DMS153 treated with DMSO at 0.1 percent for 48 hours (cell line): ENCODE data around the gene UBB.

Experiments used
- DNase-seq: peaks from one replicate; lab custom pipeline; 2025; ENCODE audit not compliant: unreplicated experiment; lab: John Stamatoyannopoulos, UW

Gene UBB

DNA sequence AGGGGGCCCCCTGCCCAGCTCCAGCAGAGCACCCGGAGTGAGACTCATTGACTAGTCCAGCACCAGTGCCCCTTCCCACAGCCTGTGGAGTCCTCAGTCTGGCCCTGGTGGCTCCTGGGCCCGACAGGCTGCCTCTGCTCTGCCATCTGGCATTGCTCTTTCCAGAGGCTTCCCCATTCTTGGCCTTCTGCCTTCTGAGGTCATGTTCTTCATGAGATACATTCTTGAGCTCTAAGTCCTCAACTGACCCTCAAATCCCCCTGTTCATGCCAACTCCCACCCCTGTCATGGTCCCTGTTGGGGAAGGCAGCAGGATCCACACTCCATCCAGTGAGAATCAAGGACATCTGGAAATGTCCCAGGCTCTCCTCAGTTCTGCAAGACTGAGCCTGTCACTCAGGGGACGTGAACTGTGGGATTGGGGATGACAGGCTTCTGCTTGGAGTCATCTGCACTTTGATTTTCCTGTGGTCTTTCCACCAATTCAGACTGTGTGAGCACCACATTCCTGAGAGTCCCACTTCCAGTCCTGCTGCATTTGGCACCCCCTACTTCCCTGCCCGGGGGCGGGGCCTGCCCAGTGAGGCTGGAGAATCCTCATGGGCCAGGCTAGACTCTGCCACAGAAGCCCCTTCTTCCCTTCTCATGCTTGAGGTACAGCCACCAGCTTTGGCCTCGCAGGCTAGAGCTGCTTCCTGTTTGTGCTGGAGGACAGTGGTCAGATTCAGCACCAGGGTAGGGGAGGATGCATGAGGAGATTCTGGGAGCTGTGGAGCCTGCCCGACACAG is 37.2 kb downstream of the UBB start:
- no peak for DNase-seq

- DNase-seq = no peak
Measured at GRCh38 chr17:16418685-16419068, 37.8 kb downstream of the UBB start.

- no peak for DNase-seq
Measured at GRCh38 chr17:16419074-16419928, 38.4 kb downstream of the UBB start.

GRCh38 chr17:16419929-16420271 is 39.0 kb downstream of the UBB start:
- DNase-seq = no peak

GRCh38 chr17:16422416-16422815 is 41.5 kb downstream of the UBB start:
- no peak for DNase-seq

GRCh38 chr17:16423226-16423872 is 42.5 kb downstream of the UBB start:
- no peak for DNase-seq

GRCh38 chr17:16425202-16425601 is 44.3 kb downstream of the UBB start:
- DNase-seq = no peak

GRCh38 chr17:16425698-16426659 is 45.1 kb downstream of the UBB start:
- no peak for DNase-seq

GRCh38 chr17:16427020-16427419 is 46.1 kb downstream of the UBB start:
- no peak for DNase-seq

GRCh38 chr17:16428098-16428882 is 47.4 kb downstream of the UBB start:
- DNase-seq = no peak

GRCh38 chr17:16429083-16429482 is 48.2 kb downstream of the UBB start:
- DNase-seq = no peak

DNA sequence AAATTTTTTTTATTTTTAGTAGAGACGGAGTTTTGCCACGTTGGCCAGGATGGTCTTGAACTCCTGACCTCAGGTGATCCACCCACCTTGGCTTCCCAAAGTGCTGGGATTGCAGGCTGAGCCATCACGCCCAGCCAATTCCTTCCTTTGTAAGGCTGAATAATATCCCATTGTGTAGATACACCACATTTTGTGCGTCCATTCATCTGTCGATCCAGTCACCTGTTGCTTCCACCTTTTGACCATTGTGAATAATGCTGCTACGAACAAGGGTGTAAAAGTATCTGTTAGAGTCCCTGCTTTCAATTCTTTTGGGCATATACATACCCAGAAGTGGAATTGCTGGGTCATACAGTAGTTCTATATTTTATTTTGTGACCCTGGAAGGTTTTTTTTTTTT is 49.8 kb downstream of the UBB start:
- DNase-seq = no peak

GRCh38 chr17:16432017-16432416 is 51.1 kb downstream of the UBB start:
- no peak for DNase-seq
